ENCODE measurements around the gene EVA1B.

DNA sequence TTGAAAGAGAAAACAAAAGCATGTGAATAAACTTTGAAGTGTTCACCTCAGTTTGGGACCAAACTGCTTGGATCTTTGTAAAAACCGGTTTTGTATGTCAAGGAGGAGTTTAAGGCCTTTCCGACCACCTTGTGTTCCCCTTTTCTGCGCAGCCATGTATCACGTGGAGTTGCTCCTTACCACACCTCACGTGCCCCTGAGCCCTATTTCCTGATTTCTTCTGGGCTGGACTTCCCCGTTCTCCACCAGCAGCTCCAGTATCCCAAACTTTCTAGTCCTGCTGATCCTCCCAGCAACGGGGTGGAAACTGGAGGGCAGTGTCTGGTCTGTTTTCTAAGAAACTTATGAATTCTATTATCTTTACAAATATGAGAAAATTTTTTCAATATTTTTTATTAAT is 18.9 kb downstream of the EVA1B start:
- TF ChIP-seq POLR2A (IDR thresholded peaks at IDR 0.05; ENCODE audit: low read depth, low read length) (no peak), EZH2 (IDR thresholded peaks at IDR 0.05; ENCODE audit: borderline replicate concordance, low read depth, low read length, severe bottlenecking) (no peak)
- TF ChIP-seq, protein P1, sequence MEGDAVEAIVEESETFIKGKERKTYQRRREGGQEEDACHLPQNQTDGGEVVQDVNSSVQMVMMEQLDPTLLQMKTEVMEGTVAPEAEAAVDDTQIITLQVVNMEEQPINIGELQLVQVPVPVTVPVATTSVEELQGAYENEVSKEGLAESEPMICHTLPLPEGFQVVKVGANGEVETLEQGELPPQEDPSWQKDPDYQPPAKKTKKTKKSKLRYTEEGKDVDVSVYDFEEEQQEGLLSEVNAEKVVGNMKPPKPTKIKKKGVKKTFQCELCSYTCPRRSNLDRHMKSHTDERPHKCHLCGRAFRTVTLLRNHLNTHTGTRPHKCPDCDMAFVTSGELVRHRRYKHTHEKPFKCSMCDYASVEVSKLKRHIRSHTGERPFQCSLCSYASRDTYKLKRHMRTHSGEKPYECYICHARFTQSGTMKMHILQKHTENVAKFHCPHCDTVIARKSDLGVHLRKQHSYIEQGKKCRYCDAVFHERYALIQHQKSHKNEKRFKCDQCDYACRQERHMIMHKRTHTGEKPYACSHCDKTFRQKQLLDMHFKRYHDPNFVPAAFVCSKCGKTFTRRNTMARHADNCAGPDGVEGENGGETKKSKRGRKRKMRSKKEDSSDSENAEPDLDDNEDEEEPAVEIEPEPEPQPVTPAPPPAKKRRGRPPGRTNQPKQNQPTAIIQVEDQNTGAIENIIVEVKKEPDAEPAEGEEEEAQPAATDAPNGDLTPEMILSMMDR (IDR thresholded peaks at IDR 0.05; ENCODE audit: extremely low read depth in 1 of 2, insufficient read depth in 1 of 2, low read depth in 1 of 2, low read length in 2 of 2), result no peak

Measured in endothelial cell of umbilical vein (primary cell).